HCT116 (cell line): ENCODE data around the gene LRBA.

Source experiments
- CTCF ChIP-seq, 3 experiments: fragments of 200-600 bp in 1 of 3; sonication (generic) in 1 of 3; IDR thresholded peaks in 2 of 3; conservative IDR thresholded peaks in 1 of 3; 2 replicates each; pipeline ENCODE4 v1.5.1; 2012 to 2017; ENCODE audit warnings: low read depth in 2 of 3, low read length in 2 of 3, antibody characterized with exemption in 1 of 3, borderline replicate concordance in 1 of 3, control low read depth in 1 of 3, mild to moderate bottlenecking in 1 of 3, mixed read lengths in 1 of 3, mixed run types in 1 of 3, moderate library complexity in 1 of 3; ENCODE audit not compliant: insufficient read depth in 1 of 3
- MAX ChIP-seq: IDR thresholded peaks from 2 replicates; pipeline ENCODE4 v1.6.1; 2012
- POLR2A ChIP-seq: IDR thresholded peaks from 2 replicates; pipeline ENCODE4 v1.7.0; 2011; ENCODE audit warnings: borderline replicate concordance; ENCODE audit not compliant: insufficient read depth, insufficient read length; ENCODE audit errors: extremely low read depth
- POLR2AphosphoS5 ChIP-seq: IDR thresholded peaks from 2 replicates; pipeline ENCODE4 v1.6.1; 2011; ENCODE audit warnings: mild to moderate bottlenecking, low read depth, low read length, moderate library complexity
- REST ChIP-seq: IDR thresholded peaks from 2 replicates; pipeline ENCODE4 v1.6.1; 2012; ENCODE audit warnings: low read depth
- SP1 ChIP-seq: IDR thresholded peaks from 2 replicates; pipeline ENCODE4 v1.6.1; 2012; ENCODE audit warnings: low read depth
- ZNF274 ChIP-seq: fragments of 200-500 bp; sonication (Bioruptor generic); IDR thresholded peaks from 2 replicates; pipeline ENCODE4 v1.6.1; 2014; ENCODE audit warnings: mild to moderate bottlenecking, low read depth, low read length, inconsistent platforms

- TF ChIP-seq SP1 (no peak), POLR2A (no peak), CTCF (IDR thresholded peaks at IDR 0.05 in 2 of 3, conservative IDR thresholded peaks at IDR 0.05 in 1 of 3; ENCODE audit: borderline replicate concordance in 1 of 3, insufficient read depth in 1 of 3, low read depth in 2 of 3, low read length in 2 of 3) (no peak), REST (no peak), POLR2AphosphoS5 (no peak), ZNF274 (no peak), MAX (no peak)
Measured at GRCh38 chr4:150679765-150680343, 335.2 kb downstream of the LRBA start.
